Ovary (tissue), 3 donors: ENCODE measurements around the gene SMAP2.

Source experiments
- POLR2A ChIP-seq: fragments of 450-650 bp; IDR thresholded peaks from one replicate; pipeline ENCODE4 v1.6.1; 2017; ENCODE audit warnings: antibody characterized with exemption, mild to moderate bottlenecking, moderate library complexity
- TF ChIP-seq, protein P1 (sequence below), 3 donors: fragments of 450-650 bp in 2 of 3; fragments of 200-600 bp in 1 of 3; IDR thresholded peaks; one replicate each; pipeline versions ENCODE4 v1.5.1 to v1.8.0; 2016 to 2022; ENCODE audit warnings: antibody characterized with exemption in 3 of 3, mild to moderate bottlenecking in 1 of 3
- donor health status: DM: no; HTN: no; CAD: no.

DNA sequence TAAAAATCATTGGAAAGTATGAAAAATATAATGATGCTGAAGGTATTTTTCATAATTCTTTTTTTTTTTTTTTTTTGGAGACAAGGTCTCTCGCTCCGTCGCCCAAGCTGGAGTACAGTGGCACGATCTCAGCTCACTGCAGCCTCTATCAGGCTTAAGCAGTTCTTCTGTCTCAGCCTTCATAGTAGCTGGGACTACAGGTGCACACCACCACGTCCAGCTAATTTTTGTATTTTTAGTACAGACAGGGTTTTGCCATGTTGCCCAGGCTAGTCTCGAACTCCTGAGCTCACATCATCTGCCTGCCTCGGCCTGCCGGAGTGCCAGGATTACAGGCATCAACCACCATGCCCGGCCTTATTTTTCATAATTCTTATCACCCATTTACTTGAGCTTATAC is 13.3 kb downstream of the SMAP2 start:
- no peak for TF ChIP-seq POLR2A
- TF ChIP-seq, protein P1, sequence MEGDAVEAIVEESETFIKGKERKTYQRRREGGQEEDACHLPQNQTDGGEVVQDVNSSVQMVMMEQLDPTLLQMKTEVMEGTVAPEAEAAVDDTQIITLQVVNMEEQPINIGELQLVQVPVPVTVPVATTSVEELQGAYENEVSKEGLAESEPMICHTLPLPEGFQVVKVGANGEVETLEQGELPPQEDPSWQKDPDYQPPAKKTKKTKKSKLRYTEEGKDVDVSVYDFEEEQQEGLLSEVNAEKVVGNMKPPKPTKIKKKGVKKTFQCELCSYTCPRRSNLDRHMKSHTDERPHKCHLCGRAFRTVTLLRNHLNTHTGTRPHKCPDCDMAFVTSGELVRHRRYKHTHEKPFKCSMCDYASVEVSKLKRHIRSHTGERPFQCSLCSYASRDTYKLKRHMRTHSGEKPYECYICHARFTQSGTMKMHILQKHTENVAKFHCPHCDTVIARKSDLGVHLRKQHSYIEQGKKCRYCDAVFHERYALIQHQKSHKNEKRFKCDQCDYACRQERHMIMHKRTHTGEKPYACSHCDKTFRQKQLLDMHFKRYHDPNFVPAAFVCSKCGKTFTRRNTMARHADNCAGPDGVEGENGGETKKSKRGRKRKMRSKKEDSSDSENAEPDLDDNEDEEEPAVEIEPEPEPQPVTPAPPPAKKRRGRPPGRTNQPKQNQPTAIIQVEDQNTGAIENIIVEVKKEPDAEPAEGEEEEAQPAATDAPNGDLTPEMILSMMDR (IDR thresholded peaks at IDR 0.05), result no peak
